HepG2 (cell line): ENCODE data around the gene SLC6A9. TPM values are rescaled to one million over a fixed set of nuclear protein-coding genes. Genes with fewer than 3 reads are reported as not detected.
A peak's percentile ranks its signal among the peaks of the same experiment; 100 is the strongest.

Experiments used
- ATAC-seq: fragments of 200-7000 bp; cut with Tn5 transposase; 3 replicates; pipeline ENCODE4 v1.9.1; 2020; ENCODE audit warnings: mild to moderate bottlenecking, moderate library complexity
- BruUV-seq: library from RNA; stranded (reverse); fragments of 400-500 nt; replicated peaks from 2 replicates; lab custom pipeline; 2021; lab: Mats Ljungman, UMichigan
- CTCF ChIA-PET: fragments of 300-600 bp; formaldehyde crosslinking; extraction: SDS; loops from one replicate; lab custom pipeline; 2021; ENCODE audit warnings: low total read pairs, inconsistent platforms, low intra/inter-chr PET ratio; lab: Yijun Ruan, JAX
- POLR2A ChIA-PET: fragments of 350-600 bp; sonication (Branson Sonifier 250); formaldehyde crosslinking; loops from one replicate; lab custom pipeline; 2020; ENCODE audit warnings: antibody characterized with exemption, inconsistent platforms; lab: Yijun Ruan, JAX
- DNase-seq: peaks from one replicate; pipeline ENCODE4 v3.0.0-alpha.2; 2015; ENCODE audit warnings: low spot score
- FAIRE-seq: peaks from 3 replicates; lab custom pipeline; 2011; peaks lifted over from hg19 to GRCh38; lab: Jason Lieb, UNC
- H2AFZ ChIP-seq: one replicate; pipeline ENCODE4 v1.6.1; 2011; ENCODE audit warnings: low read length, inconsistent platforms
- H3K27ac ChIP-seq: fragments of 300-600 bp; 3 replicates; pipeline ENCODE4 v1.8.0; 2011; ENCODE audit warnings: mixed run types, mild to moderate bottlenecking, mixed read lengths, low read length, inconsistent platforms; ENCODE audit not compliant: insufficient read depth; ENCODE audit errors: extremely low read length
- H3K27me3 ChIP-seq, 2 experiments: fragments of 200-600 bp in 1 of 2; 2 replicates in 1 of 2; 3 replicates in 1 of 2; pipeline versions ENCODE4 v1.6.0 to v1.8.0; 2011; ENCODE audit warnings: low read length in 2 of 2, mild to moderate bottlenecking in 2 of 2, moderate library complexity in 2 of 2, inconsistent platforms in 1 of 2; ENCODE audit not compliant: insufficient read depth in 2 of 2, control insufficient read depth in 1 of 2
- H3K36me3 ChIP-seq, 2 experiments: fragments of 200-600 bp in 1 of 2; replicated peaks in 1 of 2; 2 replicates in 1 of 2; 3 replicates in 1 of 2; pipeline versions ENCODE4 v1.5.1 to v1.8.0; 2011; ENCODE audit warnings: low read length in 2 of 2, inconsistent platforms in 1 of 2; ENCODE audit not compliant: insufficient read depth in 2 of 2, control insufficient read depth in 1 of 2
- H3K4me1 ChIP-seq: 2 replicates; pipeline ENCODE4 v1.5.1; 2012; ENCODE audit warnings: low read length, inconsistent platforms; ENCODE audit not compliant: insufficient read depth
- H3K4me2 ChIP-seq: 2 replicates; pipeline ENCODE4 v1.6.0; 2011; ENCODE audit warnings: low read depth, low read length, inconsistent platforms
- H3K4me3 ChIP-seq, 3 experiments: fragments of 200-600 bp in 1 of 3; sonication (generic), shearing (Covaris generic) in 1 of 3; replicated peaks in 1 of 3; 2 replicates each; pipeline ENCODE4 v1.5.1; 2011 to 2016; ENCODE audit warnings: low read length in 3 of 3, inconsistent platforms in 2 of 3, low read depth in 2 of 3, mild to moderate bottlenecking in 2 of 3, control low read depth in 1 of 3, mixed read lengths in 1 of 3; ENCODE audit not compliant: insufficient read depth in 1 of 3
- H3K79me2 ChIP-seq: one replicate; pipeline ENCODE4 v1.6.1; 2011; ENCODE audit warnings: low read length, inconsistent platforms; ENCODE audit not compliant: insufficient read depth
- H3K9ac ChIP-seq: 2 replicates; pipeline ENCODE4 v1.6.0; 2011; ENCODE audit warnings: mild to moderate bottlenecking, low read depth, low read length, inconsistent platforms; ENCODE audit not compliant: insufficient read depth
- H3K9me3 ChIP-seq: 2 replicates; pipeline ENCODE4 v1.5.1; 2012; ENCODE audit warnings: mild to moderate bottlenecking, low read length
- H4K20me1 ChIP-seq: 2 replicates; pipeline ENCODE4 v1.6.0; 2011; ENCODE audit warnings: inconsistent platforms, mild to moderate bottlenecking, low read length, moderate library complexity; ENCODE audit not compliant: insufficient read depth
- CBX2 ChIP-seq, 2 experiments: fragments of 200-600 bp in 1 of 2; sonication (generic); formaldehyde crosslinking in 1 of 2; IDR thresholded peaks; 2 replicates each; pipeline versions ENCODE4 v1.7.0 to v1.8.1; 2018 to 2022; ENCODE audit warnings: low read depth in 2 of 2, low read length in 1 of 2, mild to moderate bottlenecking in 1 of 2, missing genetic modification reagents in 1 of 2
- GFI1 ChIP-seq: sonication (generic); formaldehyde crosslinking; IDR thresholded peaks from 2 replicates; pipeline ENCODE4 v1.5.0; 2020; ENCODE audit warnings: missing genetic modification reagents, mild to moderate bottlenecking, borderline replicate concordance
- KLF15 ChIP-seq: sonication (generic); formaldehyde crosslinking; IDR thresholded peaks from 2 replicates; pipeline ENCODE4 v1.8.1; 2023; ENCODE audit warnings: borderline replicate concordance, mild to moderate bottlenecking, inconsistent platforms, missing genetic modification reagents, mixed read lengths
- MXD4 ChIP-seq: IDR thresholded peaks from 2 replicates; pipeline ENCODE4 v1.6.1; 2016; ENCODE audit warnings: mild to moderate bottlenecking, missing biosample characterization, missing genetic modification reagents
- PHF20 ChIP-seq: sonication (generic); formaldehyde crosslinking; IDR thresholded peaks from 2 replicates; pipeline ENCODE4 v1.5.0; 2020; ENCODE audit warnings: mild to moderate bottlenecking, missing genetic modification reagents
- PHF8 ChIP-seq: sonication (generic); formaldehyde crosslinking; IDR thresholded peaks from 2 replicates; pipeline ENCODE4 v1.5.0; 2020; ENCODE audit warnings: missing genetic modification reagents
- ZFYVE20 ChIP-seq: sonication (generic); formaldehyde crosslinking; IDR thresholded peaks from 2 replicates; pipeline ENCODE4 v1.8.0; 2023; ENCODE audit warnings: low read depth, mild to moderate bottlenecking, moderate library complexity, missing genetic modification reagents, borderline replicate concordance
- ZNF20 ChIP-seq: sonication (generic); formaldehyde crosslinking; IDR thresholded peaks from 2 replicates; pipeline ENCODE4 v1.4.0; 2020; ENCODE audit warnings: mild to moderate bottlenecking, moderate library complexity, missing genetic modification reagents
- ZNF292 ChIP-seq: sonication (generic); formaldehyde crosslinking; IDR thresholded peaks from 2 replicates; pipeline ENCODE4 v1.8.1; 2022; ENCODE audit warnings: mild to moderate bottlenecking, low read depth, missing genetic modification reagents, borderline replicate concordance
- ZNF329 ChIP-seq: sonication (generic); formaldehyde crosslinking; IDR thresholded peaks from 2 replicates; pipeline ENCODE4 v1.9.0; 2021; ENCODE audit warnings: low read depth, mild to moderate bottlenecking, missing genetic modification reagents
- ZNF607 ChIP-seq: sonication (generic); formaldehyde crosslinking; IDR thresholded peaks from 2 replicates; pipeline ENCODE4 v1.5.1; 2020; ENCODE audit warnings: missing genetic modification reagents, mild to moderate bottlenecking, borderline replicate concordance
- WGBS: methylation state at CpG from one replicate; pipeline ENCODE4 v1.1.6; 2017; ENCODE audit warnings: low lambda C conversion rate; 5-methylcytosine and 5-hydroxymethylcytosine counted together
- in situ Hi-C: cut with HindIII; loops from 2 replicates; pipeline ENCODE4 v1.10.0; 2017; ENCODE audit warnings: low pct_unique_long_range_greater_than_20kb; ENCODE audit not compliant: extremely low pct_ligation_motif_present
- intact Hi-C: fragments of 100-400 bp; cut with micrococcal nuclease; formaldehyde crosslinking; loops from one replicate; pipeline ENCODE4 v1.10.0; 2022; ENCODE audit not compliant: unreplicated experiment
- polyA plus RNA-seq, 8 experiments: library from polyadenylated mRNA; depleted of rRNA in 3 of 8; stranded (reverse) in 7 of 8; unstranded in 1 of 8; fragments of >200 nt; fragmentation: Illumina TruSeq in 4 of 8; extraction: Trizol in 4 of 8; gene quantifications; 2 replicates each; pipeline versions ENCODE4 v1.2.1 to v1.2.3, GENCODE V29; 2011 to 2016; ENCODE audit warnings: low read depth in 4 of 8, missing spikeins in 1 of 8, mixed read lengths in 1 of 8; ENCODE audit not compliant: insufficient read depth in 1 of 8
- total RNA-seq, 5 experiments: library from RNA; depleted of rRNA; stranded (reverse); fragments of >200 nt; fragmentation: Illumina TruSeq; extraction: Trizol; gene quantifications; 2 replicates each; pipeline ENCODE4 v1.2.3, GENCODE V29; 2016; ENCODE audit warnings: low read depth in 1 of 5
- TF ChIP-seq, protein P1 (sequence below): sonication (generic); formaldehyde crosslinking; IDR thresholded peaks from 2 replicates; pipeline ENCODE4 v1.9.0; 2021; ENCODE audit warnings: missing genetic modification reagents, mild to moderate bottlenecking, borderline replicate concordance
- TF ChIP-seq, protein P2 (sequence below): sonication (generic); formaldehyde crosslinking; IDR thresholded peaks from 2 replicates; pipeline ENCODE4 v1.8.1; 2023; ENCODE audit warnings: mild to moderate bottlenecking, missing genetic modification reagents
- TF ChIP-seq, protein P3 (sequence below): sonication (generic); formaldehyde crosslinking; conservative IDR thresholded peaks from 2 replicates; pipeline ENCODE4 v1.4.0; 2020; ENCODE audit warnings: mild to moderate bottlenecking, missing genetic modification reagents, moderate library complexity

Gene SLC6A9
- total and polyA plus RNA-seq, 2 of the 13 experiments (the other 11 are each of a cell fraction or from before 2014, with no cell fraction given): 8.5 to 9.9 TPM

DNA sequence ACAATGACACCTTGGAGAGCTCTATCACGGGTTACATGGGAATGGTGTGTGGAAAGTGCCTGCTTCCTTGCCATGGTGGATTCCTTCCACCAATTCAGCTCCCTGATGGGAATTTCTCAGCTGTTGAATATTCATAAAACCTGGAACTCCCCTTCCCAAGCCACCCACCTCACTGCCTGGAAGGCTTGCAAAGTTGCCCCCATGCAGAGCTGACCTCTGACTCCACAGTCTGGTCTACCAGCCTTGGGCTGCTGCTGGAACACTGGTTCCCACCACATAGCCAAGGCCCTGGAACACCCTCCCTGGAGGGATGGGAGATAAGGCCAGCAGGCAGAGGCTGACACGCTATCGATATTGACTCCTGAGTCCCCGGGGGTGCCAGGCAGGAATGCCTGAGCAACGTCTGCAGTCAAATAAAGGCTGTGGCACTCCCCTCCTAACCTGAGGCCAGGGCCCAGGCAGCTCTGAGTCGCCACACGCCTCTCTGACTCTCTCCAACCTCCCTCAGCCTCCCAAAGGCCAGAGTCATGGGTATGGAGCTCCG, 31.1 kb downstream of the SLC6A9 start:
- POLR2A ChIA-PET: no interaction called here

DNA sequence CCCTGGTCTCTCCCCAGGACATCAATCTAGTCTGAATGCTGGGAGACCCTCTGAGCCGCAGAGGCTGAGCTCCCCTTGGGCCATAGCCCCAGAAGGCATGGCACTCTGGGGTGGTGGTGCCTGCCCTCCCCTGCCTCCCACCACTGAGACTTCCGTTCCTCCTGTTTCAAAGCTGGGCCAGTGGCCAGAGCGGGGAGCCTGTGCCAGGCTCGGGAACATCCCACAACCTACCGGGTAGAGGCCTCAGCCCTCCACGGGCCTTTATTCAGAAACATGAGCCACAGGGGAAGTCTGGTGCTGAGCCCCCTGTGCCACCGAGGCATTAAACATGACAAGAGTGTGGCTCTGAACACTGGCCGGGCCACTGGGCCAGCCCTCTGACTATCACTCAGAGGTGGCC, 31.8 kb downstream of the SLC6A9 start:
- Histone ChIP-seq H3K4me1 (peaks cover 34% of the 10 kb centered on the region), H3K9ac (no peak overlapping the region), H2AFZ (no peak overlapping the region), H3K9me3 (no peaks in the 10 kb centered on the region), H3K4me3 (no peak overlapping the region), H3K27me3 (no peaks in the 10 kb centered on the region), H3K4me2 (no peak overlapping the region), H3K27ac (no peak overlapping the region), H3K36me3 (peaks cover 6 to 17% of the 10 kb centered on the region in 2 experiments; a peak in 4 of 5 replicates), H3K79me2 (no peaks in the 10 kb centered on the region), H4K20me1 (no peaks in the 10 kb centered on the region)
- in situ Hi-C loops: loop anchor here (5.0 kb wide), 1 partner anchor 33 kb away; the partner anchor contains the start of gene SLC6A9
- TSS peak; percentile 35 for BruUV-seq
- no peak for FAIRE-seq
- POLR2A ChIA-PET: no interaction called here
- ATAC-seq: no peak
- intact Hi-C loops: no loop called here
- DNase-seq: no peak
- CTCF ChIA-PET: no interaction called here
- WGBS: 96% methylated on average over 8 of the region's 8 CpGs
- TF ChIP-seq KLF15 (CRISPR knock-in tag): no peak
- TF ChIP-seq MXD4 (CRISPR knock-in tag): no peak
- no peak for TF ChIP-seq ZNF329 (CRISPR knock-in tag)
- TF ChIP-seq, protein P1, sequence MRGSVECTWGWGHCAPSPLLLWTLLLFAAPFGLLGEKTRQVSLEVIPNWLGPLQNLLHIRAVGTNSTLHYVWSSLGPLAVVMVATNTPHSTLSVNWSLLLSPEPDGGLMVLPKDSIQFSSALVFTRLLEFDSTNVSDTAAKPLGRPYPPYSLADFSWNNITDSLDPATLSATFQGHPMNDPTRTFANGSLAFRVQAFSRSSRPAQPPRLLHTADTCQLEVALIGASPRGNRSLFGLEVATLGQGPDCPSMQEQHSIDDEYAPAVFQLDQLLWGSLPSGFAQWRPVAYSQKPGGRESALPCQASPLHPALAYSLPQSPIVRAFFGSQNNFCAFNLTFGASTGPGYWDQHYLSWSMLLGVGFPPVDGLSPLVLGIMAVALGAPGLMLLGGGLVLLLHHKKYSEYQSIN (CRISPR knock-in tag): no peak
- no peak for TF ChIP-seq ZNF20 (CRISPR knock-in tag)
- no peak for TF ChIP-seq ZNF292 (CRISPR knock-in tag)
- TF ChIP-seq, protein P2, sequence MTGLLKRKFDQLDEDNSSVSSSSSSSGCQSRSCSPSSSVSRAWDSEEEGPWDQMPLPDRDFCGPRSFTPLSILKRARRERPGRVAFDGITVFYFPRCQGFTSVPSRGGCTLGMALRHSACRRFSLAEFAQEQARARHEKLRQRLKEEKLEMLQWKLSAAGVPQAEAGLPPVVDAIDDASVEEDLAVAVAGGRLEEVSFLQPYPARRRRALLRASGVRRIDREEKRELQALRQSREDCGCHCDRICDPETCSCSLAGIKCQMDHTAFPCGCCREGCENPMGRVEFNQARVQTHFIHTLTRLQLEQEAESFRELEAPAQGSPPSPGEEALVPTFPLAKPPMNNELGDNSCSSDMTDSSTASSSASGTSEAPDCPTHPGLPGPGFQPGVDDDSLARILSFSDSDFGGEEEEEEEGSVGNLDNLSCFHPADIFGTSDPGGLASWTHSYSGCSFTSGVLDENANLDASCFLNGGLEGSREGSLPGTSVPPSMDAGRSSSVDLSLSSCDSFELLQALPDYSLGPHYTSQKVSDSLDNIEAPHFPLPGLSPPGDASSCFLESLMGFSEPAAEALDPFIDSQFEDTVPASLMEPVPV (CRISPR knock-in tag): no peak
- TF ChIP-seq, protein P3, sequence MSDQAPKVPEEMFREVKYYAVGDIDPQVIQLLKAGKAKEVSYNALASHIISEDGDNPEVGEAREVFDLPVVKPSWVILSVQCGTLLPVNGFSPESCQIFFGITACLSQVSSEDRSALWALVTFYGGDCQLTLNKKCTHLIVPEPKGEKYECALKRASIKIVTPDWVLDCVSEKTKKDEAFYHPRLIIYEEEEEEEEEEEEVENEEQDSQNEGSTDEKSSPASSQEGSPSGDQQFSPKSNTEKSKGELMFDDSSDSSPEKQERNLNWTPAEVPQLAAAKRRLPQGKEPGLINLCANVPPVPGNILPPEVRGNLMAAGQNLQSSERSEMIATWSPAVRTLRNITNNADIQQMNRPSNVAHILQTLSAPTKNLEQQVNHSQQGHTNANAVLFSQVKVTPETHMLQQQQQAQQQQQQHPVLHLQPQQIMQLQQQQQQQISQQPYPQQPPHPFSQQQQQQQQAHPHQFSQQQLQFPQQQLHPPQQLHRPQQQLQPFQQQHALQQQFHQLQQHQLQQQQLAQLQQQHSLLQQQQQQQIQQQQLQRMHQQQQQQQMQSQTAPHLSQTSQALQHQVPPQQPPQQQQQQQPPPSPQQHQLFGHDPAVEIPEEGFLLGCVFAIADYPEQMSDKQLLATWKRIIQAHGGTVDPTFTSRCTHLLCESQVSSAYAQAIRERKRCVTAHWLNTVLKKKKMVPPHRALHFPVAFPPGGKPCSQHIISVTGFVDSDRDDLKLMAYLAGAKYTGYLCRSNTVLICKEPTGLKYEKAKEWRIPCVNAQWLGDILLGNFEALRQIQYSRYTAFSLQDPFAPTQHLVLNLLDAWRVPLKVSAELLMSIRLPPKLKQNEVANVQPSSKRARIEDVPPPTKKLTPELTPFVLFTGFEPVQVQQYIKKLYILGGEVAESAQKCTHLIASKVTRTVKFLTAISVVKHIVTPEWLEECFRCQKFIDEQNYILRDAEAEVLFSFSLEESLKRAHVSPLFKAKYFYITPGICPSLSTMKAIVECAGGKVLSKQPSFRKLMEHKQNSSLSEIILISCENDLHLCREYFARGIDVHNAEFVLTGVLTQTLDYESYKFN: no peak
- no peak for TF ChIP-seq CBX2 (IDR thresholded peaks at IDR 0.05; ENCODE audit: low read depth, low read length)
- no peak for TF ChIP-seq CBX2 (CRISPR knock-in tag; IDR thresholded peaks at IDR 0.05; ENCODE audit: low read depth)

More for the DNA sequence above, 31.1 kb downstream of the SLC6A9 start:
- no peak for FAIRE-seq
- Histone ChIP-seq H3K27ac (no peak overlapping the region), H3K4me2 (no peak overlapping the region), H3K4me1 (peaks cover 27% of the 10 kb centered on the region), H3K9ac (no peak overlapping the region), H3K36me3 (peaks cover 6 to 18% of the 10 kb centered on the region in 2 experiments; a peak in 4 of 5 replicates), H3K4me3 (no peak overlapping the region), H3K9me3 (no peaks in the 10 kb centered on the region), H3K27me3 (no peaks in the 10 kb centered on the region), H4K20me1 (no peaks in the 10 kb centered on the region), H2AFZ (no peak overlapping the region), H3K79me2 (no peaks in the 10 kb centered on the region)
- DNase-seq: no peak
- intact Hi-C loops (no loop called here), in situ Hi-C loops (no loop called here)
- no TSS peak for BruUV-seq
- TF ChIP-seq ZFYVE20 (no peak), PHF8 (CRISPR knock-in tag) (no peak), PHF20 (CRISPR knock-in tag) (no peak), GFI1 (CRISPR knock-in tag) (no peak), ZNF607 (no peak)
- 88% methylated on average over 5 of the region's 8 CpGs for WGBS
- no peak for ATAC-seq
- CTCF ChIA-PET: no interaction called here
